Activated CD4-positive, alpha-beta memory T cell treated with anti-CD3 and anti-CD28 coated beads, Interleukin-2, amount 10 ng/mL, durations not matched to agents 7 days and 5 days (primary cell): ENCODE measurements around the gene GDF2. TPM values are rescaled to one million over a fixed set of nuclear protein-coding genes. Genes with fewer than 3 reads are reported as not detected.

Experiments used
- CTCF ChIA-PET: fragments of 350-600 bp; sonication (Branson Sonifier 250); formaldehyde crosslinking; loops from one replicate; lab custom pipeline; 2021; ENCODE audit warnings: antibody characterized with exemption, inconsistent platforms; lab: Charles Lee
- POLR2A ChIA-PET: fragments of 350-600 bp; sonication (Branson Sonifier 250); formaldehyde crosslinking; loops from one replicate; lab custom pipeline; 2021; ENCODE audit warnings: antibody characterized with exemption; lab: Charles Lee
- DNase-seq: peaks from one replicate; pipeline ENCODE4 v3.0.0-alpha.2; 2020
- H3K27ac Mint-ChIP-seq: one replicate; pipeline ENCODE4 v1.8.0; 2021; ENCODE audit warnings: mild to moderate bottlenecking, mixed read lengths
- H3K27me3 Mint-ChIP-seq: one replicate; pipeline ENCODE4 v1.8.0; 2021; ENCODE audit warnings: mixed read lengths
- H3K36me3 Mint-ChIP-seq: one replicate; pipeline ENCODE4 v1.8.0; 2021; ENCODE audit warnings: low read depth, mixed read lengths
- H3K4me1 Mint-ChIP-seq: one replicate; pipeline ENCODE4 v1.8.0; 2021; ENCODE audit warnings: mixed read lengths
- H3K4me3 Mint-ChIP-seq: one replicate; pipeline ENCODE4 v1.8.0; 2021; ENCODE audit warnings: mild to moderate bottlenecking, mixed read lengths
- H3K9me3 Mint-ChIP-seq: one replicate; pipeline ENCODE4 v1.8.0; 2021; ENCODE audit warnings: mixed read lengths
- total RNA-seq, 2 experiments: library from RNA; stranded (reverse); gene quantifications; one replicate each; pipeline ENCODE4 v1.2.3, GENCODE V29; 2021

The GDF2 gene
- total RNA-seq, 2 experiments from 2014 or later = not detected

- ChIA-PET CTCF (interaction anchor here (1.3 to 2.7 kb wide), 2 partner anchors 14 to 249 kb away, joined by 5 to 8 read pairs; no protein-coding TSS in a partner anchor), POLR2A (no interaction called here)
- H3K9me3 Mint-ChIP-seq = no peaks in the 10 kb centered on the region
- H3K27ac Mint-ChIP-seq = no peak overlapping the region
- peaks cover 2% of the 10 kb centered on the region for H3K4me1 Mint-ChIP-seq
- no peak for DNase-seq
- H3K4me3 Mint-ChIP-seq = no peak overlapping the region
- peaks cover 24% of the 10 kb centered on the region for H3K27me3 Mint-ChIP-seq
- no peaks in the 10 kb centered on the region for H3K36me3 Mint-ChIP-seq
Measured at GRCh38 chr10:47296941-47297340, 25.3 kb upstream of the GDF2 start.

GRCh38 chr10:47297866-47298540, 24.3 kb upstream of the GDF2 start:
- Mint-ChIP-seq H3K27ac (no peak overlapping the region), H3K4me1 (peaks cover 2% of the 10 kb centered on the region), H3K4me3 (no peak overlapping the region), H3K36me3 (no peaks in the 10 kb centered on the region), H3K27me3 (peaks cover 24% of the 10 kb centered on the region), H3K9me3 (no peaks in the 10 kb centered on the region)
- ChIA-PET POLR2A (no interaction called here), CTCF (interaction anchor here (1.3 to 2.7 kb wide), 2 partner anchors 13 to 250 kb away, joined by 5 to 8 read pairs; no protein-coding TSS in a partner anchor)
- DNase-seq = no peak

GRCh38 chr10:47298715-47299114, 23.5 kb upstream of the GDF2 start:
- DNase-seq = no peak
- POLR2A ChIA-PET = no interaction called here
- CTCF ChIA-PET = no interaction called here
- Mint-ChIP-seq H3K27me3 (peaks cover 24% of the 10 kb centered on the region), H3K4me1 (peaks cover 2% of the 10 kb centered on the region), H3K36me3 (no peaks in the 10 kb centered on the region), H3K27ac (no peak overlapping the region), H3K4me3 (no peak overlapping the region), H3K9me3 (no peaks in the 10 kb centered on the region)

GRCh38 chr10:47299611-47300428, 22.4 kb upstream of the GDF2 start, which contains the start of gene GDF10:
Gene GDF10, plus strand, starts transcription at chr10:47300197. Its CDS starts 455 bp downstream, at chr10:47300652.
- H3K4me3 Mint-ChIP-seq = no peak within 1 kb of the TSS
- POLR2A ChIA-PET = no interaction called here
- H3K27ac Mint-ChIP-seq = no peak within 1 kb of the TSS

GRCh38 chr10:47300429-47300931, 21.8 kb upstream of the GDF2 start:
- Mint-ChIP-seq H3K36me3 (no peaks in the 10 kb centered on the region), H3K4me1 (peaks cover 2% of the 10 kb centered on the region), H3K4me3 (no peak overlapping the region), H3K27me3 (peaks cover 24% of the 10 kb centered on the region), H3K27ac (no peak overlapping the region), H3K9me3 (no peaks in the 10 kb centered on the region)
- ChIA-PET CTCF (no interaction called here), POLR2A (no interaction called here)
- no peak for DNase-seq

More at GRCh38 chr10:47299611-47300428, 22.4 kb upstream of the GDF2 start, which contains the start of gene GDF10:
- H3K9me3 Mint-ChIP-seq = no peaks in the 10 kb centered on the region
- DNase-seq = no peak
- H3K36me3 Mint-ChIP-seq = no peaks in the 10 kb centered on the region
- peaks cover 2% of the 10 kb centered on the region for H3K4me1 Mint-ChIP-seq
- H3K27me3 Mint-ChIP-seq = peaks cover 24% of the 10 kb centered on the region
- CTCF ChIA-PET = no interaction called here

GRCh38 chr10:47301833-47302232, 20.4 kb upstream of the GDF2 start:
- ChIA-PET POLR2A (no interaction called here), CTCF (no interaction called here)
- peaks cover 24% of the 10 kb centered on the region for H3K27me3 Mint-ChIP-seq
- H3K9me3 Mint-ChIP-seq = no peaks in the 10 kb centered on the region
- H3K4me1 Mint-ChIP-seq = peaks cover 2% of the 10 kb centered on the region
- H3K27ac Mint-ChIP-seq = no peak overlapping the region
- H3K4me3 Mint-ChIP-seq = no peak overlapping the region
- H3K36me3 Mint-ChIP-seq = no peaks in the 10 kb centered on the region
- no peak for DNase-seq

- H3K27ac Mint-ChIP-seq = no peak overlapping the region
Measured at GRCh38 chr10:47303105-47303504, 19.1 kb upstream of the GDF2 start.

GRCh38 chr10:47303866-47304265, 18.4 kb upstream of the GDF2 start:
- H3K27me3 Mint-ChIP-seq = peaks cover 15% of the 10 kb centered on the region
- POLR2A ChIA-PET = no interaction called here
- no peaks in the 10 kb centered on the region for H3K9me3 Mint-ChIP-seq

More at GRCh38 chr10:47303105-47303504, 19.1 kb upstream of the GDF2 start:
- Mint-ChIP-seq H3K9me3 (no peaks in the 10 kb centered on the region), H3K27me3 (peaks cover 20% of the 10 kb centered on the region), H3K4me3 (no peak overlapping the region), H3K4me1 (peaks cover 2% of the 10 kb centered on the region), H3K36me3 (no peaks in the 10 kb centered on the region)
- no peak for DNase-seq
- ChIA-PET CTCF (interaction anchor here (1.1 kb wide), 1 partner anchor 255 kb away, joined by 4 read pairs; no protein-coding TSS in a partner anchor), POLR2A (no interaction called here)

GRCh38 chr10:47305566-47305965, 16.7 kb upstream of the GDF2 start:
- ChIA-PET CTCF (interaction anchor here (1.2 kb wide), 2 partner anchors 45 to 281 kb away, joined by 3 read pairs; no protein-coding TSS in a partner anchor), POLR2A (no interaction called here)
- Mint-ChIP-seq H3K27ac (no peak overlapping the region), H3K9me3 (no peaks in the 10 kb centered on the region), H3K27me3 (peaks cover 6% of the 10 kb centered on the region), H3K4me3 (no peak overlapping the region), H3K36me3 (no peaks in the 10 kb centered on the region), H3K4me1 (peaks cover 2% of the 10 kb centered on the region)
- DNase-seq = no peak

More at GRCh38 chr10:47303866-47304265, 18.4 kb upstream of the GDF2 start:
- no peak overlapping the region for H3K4me3 Mint-ChIP-seq
- DNase-seq = no peak
- no peaks in the 10 kb centered on the region for H3K36me3 Mint-ChIP-seq
- H3K27ac Mint-ChIP-seq = no peak overlapping the region
- CTCF ChIA-PET = no interaction called here
- peaks cover 2% of the 10 kb centered on the region for H3K4me1 Mint-ChIP-seq

GRCh38 chr10:47306387-47307210, 15.7 kb upstream of the GDF2 start:
- POLR2A ChIA-PET = no interaction called here
- H3K36me3 Mint-ChIP-seq = no peaks in the 10 kb centered on the region

GRCh38 chr10:47307381-47307780, 14.9 kb upstream of the GDF2 start:
- Mint-ChIP-seq H3K27ac (no peak overlapping the region), H3K4me1 (peaks cover 16% of the 10 kb centered on the region), H3K9me3 (no peaks in the 10 kb centered on the region), H3K36me3 (no peaks in the 10 kb centered on the region), H3K4me3 (no peak overlapping the region), H3K27me3 (no peaks in the 10 kb centered on the region)
- CTCF ChIA-PET = interaction anchor here (9.3 kb wide), 1 partner anchor 261 kb away, joined by 128 read pairs; no protein-coding TSS in a partner anchor
- POLR2A ChIA-PET = no interaction called here
- no peak for DNase-seq

More at GRCh38 chr10:47306387-47307210, 15.7 kb upstream of the GDF2 start:
- CTCF ChIA-PET = interaction anchor here (1.2 kb wide), 2 partner anchors 46 to 282 kb away, joined by 3 read pairs; no protein-coding TSS in a partner anchor
- Mint-ChIP-seq H3K4me3 (no peak overlapping the region), H3K9me3 (no peaks in the 10 kb centered on the region), H3K27ac (no peak overlapping the region), H3K4me1 (peaks cover 9% of the 10 kb centered on the region), H3K27me3 (no peaks in the 10 kb centered on the region)
- DNase-seq = no peak

- Mint-ChIP-seq H3K4me1 (peaks cover 16% of the 10 kb centered on the region), H3K36me3 (no peaks in the 10 kb centered on the region), H3K9me3 (no peaks in the 10 kb centered on the region), H3K4me3 (no peak overlapping the region), H3K27me3 (no peaks in the 10 kb centered on the region), H3K27ac (no peak overlapping the region)
- no peak for DNase-seq
- POLR2A ChIA-PET = no interaction called here
- CTCF ChIA-PET = interaction anchor here (9.3 kb wide), 1 partner anchor 262 kb away, joined by 128 read pairs; no protein-coding TSS in a partner anchor
Measured at GRCh38 chr10:47308775-47309174, 13.5 kb upstream of the GDF2 start.
